ENCODE measurements around the gene MCTP1.

GRCh38 chr5:95027151-95027721 is 257.7 kb downstream of the MCTP1 start:
- TF ChIP-seq CTCF (IDR thresholded peaks at IDR 0.05): no peak
- no peak for TF ChIP-seq POLR2A (IDR thresholded peaks at IDR 0.05)
